Glomerular visceral epithelial cell (primary cell): Measurements from ENCODE around the gene RAB38.
A peak's percentile ranks its signal among the peaks of the same experiment; 100 is the strongest.

ENCODE experiments used
- DNase-seq: peaks from one replicate; pipeline ENCODE4 v3.0.0-alpha.2; 2016; ENCODE audit errors: extremely low spot score

The RAB38 gene

DNA sequence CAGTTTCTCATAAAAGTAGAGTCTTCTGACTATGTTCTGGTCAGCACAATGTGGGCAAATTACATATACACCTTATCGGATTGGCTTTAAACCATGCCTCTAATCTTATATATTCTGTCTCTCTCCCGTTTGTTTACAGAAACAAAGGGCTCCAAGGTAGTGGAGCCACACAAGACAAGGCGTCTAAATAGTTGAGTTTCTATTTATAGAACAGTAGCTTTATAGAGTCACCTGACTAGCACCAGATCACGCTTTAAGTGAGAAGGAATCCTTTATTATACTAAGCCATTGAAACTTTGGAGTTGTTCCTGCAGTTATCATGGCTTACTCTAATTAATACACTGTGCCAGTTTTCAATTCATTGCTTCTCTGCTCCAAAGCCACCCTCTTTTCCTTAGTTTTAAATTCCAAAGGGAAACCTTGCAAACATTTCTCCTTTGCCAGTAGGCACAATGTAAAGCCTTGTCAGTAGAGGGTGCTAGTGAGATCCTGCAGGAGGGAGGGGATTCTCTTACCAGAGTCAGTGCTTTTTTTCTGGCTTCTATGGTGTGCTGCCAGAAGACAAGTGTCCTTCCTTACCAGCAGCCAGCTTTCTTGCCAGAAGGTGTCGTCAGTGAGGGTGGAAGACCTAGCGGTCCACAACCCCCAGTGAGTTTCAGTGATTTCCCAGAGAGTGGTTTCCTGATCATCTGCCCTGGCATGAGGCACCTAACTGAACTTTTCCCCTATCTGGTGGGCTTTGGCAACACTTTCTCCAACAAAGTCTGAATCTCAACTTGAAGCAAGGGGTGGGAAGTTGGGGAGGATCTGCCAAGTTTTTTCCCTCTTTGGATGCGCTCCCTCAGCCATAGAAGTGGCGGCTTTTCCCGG, 71.7 kb downstream of the RAB38 start:
- peak; percentile 35 for DNase-seq

DNA sequence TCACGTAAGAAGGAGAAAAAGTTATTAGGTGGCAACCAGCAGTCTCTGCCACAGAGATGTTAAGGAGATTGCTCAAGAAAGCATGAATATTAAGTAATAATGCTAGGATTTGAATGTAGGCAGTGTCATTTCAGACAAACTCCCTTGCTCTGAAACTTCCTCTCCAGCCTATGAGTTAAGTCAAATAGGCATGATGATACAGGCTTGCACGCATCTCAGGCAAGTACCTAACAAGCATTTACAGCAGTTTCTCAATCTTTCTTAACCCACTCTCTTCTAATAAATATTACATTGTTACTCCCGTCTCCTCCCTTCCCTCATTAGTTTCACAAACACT, 72.7 kb downstream of the RAB38 start:
- DNase-seq = no peak

DNA sequence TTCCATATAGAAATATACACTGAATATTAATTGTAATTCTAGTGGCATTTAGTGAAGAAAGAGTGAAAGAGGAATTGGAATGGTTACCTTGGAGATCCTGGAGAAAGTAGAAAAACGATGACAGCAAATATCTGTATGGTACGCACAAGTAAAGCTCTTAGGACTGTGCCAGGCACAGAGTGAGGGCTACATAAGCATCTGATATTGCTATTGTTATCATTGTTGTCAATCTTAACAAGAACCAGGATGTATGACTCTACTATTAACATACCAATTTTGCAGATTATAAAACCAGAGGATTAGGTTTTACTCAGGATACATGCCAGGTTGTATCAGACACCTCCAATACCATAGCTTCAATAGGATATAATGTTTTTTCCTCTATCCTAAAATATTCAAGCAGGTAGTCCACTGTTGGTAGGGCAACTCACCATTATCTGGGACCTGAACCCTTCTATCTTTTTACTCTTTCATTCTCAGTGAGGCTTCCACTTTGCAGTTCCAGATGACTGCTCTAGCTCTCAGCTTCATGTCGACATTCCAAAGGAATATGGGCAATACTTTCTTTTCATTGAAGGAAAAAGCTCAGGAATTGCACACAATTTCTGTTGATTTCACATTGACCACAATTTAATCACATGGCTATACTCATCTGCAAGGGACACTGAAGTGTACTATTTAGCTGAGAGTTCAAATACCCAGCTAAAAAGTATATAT, 73.2 kb downstream of the RAB38 start:
- peak; percentile 33 for DNase-seq

DNA sequence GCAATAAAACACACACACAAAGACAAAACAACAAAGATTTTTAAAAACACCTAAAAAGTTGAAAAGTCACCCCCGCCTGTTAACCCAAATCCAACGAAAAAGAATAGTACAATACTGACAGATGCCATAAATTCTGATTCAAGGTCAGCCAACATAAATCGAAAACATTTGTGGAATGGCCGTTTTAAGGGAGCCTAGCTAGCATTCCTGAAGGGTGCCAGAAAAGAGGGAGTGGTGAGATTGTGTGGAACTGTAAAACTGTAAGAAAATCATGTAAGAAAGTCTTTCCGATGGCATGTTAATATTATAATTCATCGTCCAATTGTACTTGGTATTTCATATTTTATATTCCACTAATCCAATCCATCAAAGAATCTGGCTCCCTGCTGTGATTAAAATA, 75.1 kb downstream of the RAB38 start:
- no peak for DNase-seq

DNA sequence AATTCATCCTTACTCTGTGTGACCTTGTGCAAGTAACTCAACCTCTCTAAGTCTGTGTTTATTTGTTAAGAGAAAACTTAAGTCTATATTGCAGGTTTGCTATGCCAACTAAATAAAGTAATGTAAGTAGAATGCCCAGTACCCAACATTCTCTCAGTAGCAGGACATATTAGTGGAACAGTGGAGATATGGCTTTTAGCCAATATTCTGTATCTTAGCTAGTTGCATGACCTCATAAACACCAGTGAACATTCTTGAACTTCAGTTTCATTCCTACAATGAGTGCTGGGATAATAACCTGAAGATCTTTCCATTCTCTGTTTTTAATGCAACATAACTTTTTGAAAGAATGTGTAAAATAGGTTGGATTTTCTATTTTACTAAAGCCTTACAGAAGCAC, 77.0 kb downstream of the RAB38 start:
- DNase-seq = no peak

DNA sequence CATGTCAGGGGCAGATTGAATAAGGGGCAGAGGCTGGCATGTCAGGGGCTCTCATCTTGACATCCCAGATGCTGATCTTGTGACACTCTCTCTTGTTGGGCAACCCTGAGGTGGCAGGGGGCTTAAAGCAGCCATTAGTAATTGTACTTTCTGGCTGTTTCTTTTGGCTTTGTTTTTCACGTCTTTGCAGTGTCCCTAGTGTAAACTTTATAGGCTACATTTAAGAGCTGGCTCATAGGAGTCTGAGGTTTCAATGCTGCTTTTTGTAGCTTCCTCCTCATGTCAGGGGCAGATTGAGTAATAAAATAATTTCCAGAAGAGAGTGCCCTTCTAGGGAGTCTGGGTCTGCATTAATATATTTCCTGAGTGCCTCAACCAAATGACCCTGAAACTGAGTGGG, 86.1 kb downstream of the RAB38 start:
- no peak for DNase-seq

DNA sequence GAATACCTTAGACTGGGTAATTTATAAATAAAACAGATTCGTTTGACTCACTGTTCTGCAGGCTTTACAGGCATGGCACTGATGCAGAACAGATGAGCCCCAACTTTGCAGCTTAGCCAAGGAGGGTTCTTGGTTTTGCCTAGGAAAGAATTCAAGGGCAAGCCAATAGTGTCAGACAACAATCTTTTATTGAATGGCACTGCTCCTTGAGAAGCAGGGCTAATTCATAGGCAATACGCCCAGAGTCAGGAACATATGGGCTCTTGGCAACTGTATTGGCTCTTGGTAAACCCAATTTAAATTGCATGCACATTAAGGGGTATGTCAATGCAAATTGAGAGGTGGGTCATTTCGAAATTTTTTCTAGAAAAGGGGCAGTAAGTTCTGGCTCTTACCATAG, 87.9 kb downstream of the RAB38 start:
- DNase-seq = no peak

DNA sequence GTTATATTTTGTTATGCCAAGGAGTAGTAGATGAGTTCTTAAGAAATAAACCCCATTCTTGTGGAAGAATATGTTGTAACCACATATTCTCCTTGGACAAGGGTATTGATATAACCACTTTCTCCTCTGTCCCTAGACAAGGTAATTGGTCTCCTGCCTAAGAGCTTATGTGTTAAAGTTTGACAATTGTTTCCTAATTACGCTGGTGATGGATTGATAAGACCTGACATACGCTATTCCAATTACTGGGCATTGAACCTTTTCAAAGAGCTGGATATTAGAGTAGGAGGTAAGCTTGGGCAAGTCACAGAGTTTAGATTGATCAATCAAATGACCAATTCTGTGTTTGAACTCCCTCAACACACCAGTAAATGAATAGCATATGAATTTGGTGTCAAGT, 88.9 kb downstream of the RAB38 start:
- no peak for DNase-seq

DNA sequence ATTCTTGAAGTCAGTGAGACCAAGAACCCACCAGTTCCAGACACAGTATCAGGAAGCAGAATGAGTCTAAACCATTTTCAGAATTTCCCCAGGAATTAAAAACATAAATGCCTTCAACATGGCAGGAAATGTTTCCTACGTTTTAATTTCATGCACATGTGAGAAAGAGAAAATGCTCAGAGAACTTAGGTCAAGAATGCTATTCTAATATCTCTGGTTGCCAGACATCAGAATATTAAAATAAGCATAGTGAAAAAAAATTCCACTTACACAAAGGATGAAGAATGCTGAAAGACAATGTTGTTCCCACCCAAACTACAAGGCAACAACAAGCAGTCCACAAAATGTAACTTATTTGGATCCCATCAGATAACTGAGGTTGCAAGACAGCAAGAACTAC, 104.8 kb downstream of the RAB38 start:
- no peak for DNase-seq

DNA sequence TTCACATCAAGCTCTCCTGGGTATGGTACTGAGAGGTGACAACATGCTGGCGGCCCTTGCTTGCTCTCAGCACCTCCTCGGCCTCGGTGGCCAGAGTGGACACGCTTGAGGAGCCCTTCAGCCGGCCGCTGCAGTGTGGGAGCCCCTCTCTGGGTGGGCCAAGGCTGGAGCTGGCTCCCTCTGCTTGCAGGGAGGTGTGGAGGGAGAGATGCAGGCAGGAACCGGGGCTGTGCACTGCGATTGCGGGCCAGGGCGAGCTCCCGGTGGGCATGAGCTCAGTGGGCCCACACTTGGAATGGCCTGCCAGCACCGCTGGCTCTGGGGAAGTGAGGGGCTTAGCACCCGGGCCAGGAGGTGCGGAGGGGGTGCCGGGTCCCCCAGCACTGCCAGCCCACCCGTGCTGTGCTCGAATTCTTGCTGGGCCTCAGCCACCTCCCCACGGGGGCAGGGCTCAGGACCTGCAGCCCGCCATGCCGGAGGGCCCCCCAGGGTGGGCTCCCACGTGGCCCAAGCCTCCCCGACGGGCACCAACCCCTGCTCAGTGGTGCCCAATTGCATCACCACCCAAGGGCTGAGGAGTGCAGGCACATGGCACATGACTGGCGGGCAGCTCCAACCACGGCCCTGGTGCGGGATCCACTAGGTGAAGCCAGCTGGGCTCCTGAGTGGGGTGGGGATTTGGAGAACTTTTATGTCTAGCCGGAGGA, 106.2 kb downstream of the RAB38 start:
- no peak for DNase-seq

DNA sequence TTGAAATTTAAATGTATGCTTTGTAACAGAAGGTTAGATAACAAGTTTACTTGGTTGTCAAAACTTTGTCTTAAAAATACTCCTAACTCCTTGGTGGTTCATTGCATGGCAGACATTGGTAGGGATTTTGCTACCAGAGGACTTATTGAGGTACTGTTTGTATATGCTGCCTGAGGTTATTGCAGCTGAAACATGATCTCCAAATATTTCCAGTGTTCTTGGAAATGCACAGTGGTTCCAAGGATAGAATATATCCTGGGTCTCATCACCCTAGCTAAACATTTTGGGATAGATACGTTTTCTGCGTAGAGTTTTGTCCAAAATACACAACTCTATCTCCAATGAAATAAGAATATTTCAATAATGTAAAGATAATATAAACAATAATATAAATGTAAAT, 109.2 kb downstream of the RAB38 start:
- no peak for DNase-seq

DNA sequence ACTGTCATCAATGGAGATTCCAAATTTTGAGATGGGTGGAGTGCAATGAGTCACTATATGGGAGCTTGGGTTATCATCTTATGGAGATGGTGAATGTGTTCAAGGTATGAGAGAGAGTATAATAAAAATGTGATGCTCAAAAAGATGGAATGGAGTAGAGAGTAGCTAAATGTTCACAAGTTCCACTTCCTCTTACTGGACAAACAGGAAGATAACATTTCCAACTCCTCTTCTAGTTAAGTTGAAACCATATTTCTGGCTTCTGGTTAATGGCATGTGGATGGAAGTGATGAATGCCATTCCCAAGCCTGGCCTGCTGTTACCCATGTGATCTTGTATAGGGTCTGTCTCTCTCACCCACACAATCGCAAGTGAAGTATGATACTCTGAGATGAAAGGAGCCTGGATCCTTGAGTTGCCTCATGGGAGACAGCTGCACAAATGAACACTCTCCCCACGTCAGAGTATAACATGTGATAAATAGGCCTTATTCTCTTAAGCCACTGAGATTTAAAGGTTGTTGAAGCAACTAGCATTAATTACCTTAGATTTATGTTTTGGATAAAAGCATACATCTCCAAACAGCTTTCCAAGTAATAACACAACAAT, 111.0 kb downstream of the RAB38 start:
- DNase-seq = no peak
